ENCODE results near the gene ULK4. TPM values are rescaled to one million over a fixed set of nuclear protein-coding genes. Genes with fewer than 3 reads are reported as not detected.
A peak's percentile ranks its signal among the peaks of the same experiment; 100 is the strongest.
"Not testable (repeated sequence)": the region's sequence is repeated elsewhere in the genome, so short reads cannot be mapped to it uniquely, and the experiment has no call there.

ULK4 gene
- total and polyA plus RNA-seq, 9 of the 15 experiments (the other 6 are each of a cell fraction or from before 2014, with no cell fraction given): 3.0 to 5.9 (median 3.5) TPM

DNA sequence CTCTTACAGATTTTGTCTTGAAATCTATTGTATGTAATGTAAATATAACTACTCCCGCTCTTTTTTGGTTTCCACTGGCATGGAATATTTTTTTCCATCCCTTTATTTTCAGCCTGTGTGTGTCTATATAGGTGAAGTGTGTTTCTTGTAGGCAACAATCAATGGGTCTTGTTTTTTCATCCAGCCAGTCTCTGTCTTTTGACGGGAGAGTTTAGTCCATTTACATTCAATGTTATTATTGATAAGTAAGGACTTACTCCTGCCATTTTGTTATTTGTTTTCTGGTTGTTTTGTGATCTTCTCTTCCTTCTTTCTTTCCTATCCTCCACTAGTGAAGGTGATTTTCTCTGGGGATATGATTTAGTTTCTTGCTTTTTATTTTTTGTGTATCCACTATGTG is 101.4 kb downstream of the ULK4 start:
- H4K20me1 ChIP-seq (replicated peaks; ENCODE audit: control insufficient read depth, insufficient read depth, low read length); ATAC-seq; H3K4me2 ChIP-seq (ENCODE audit: insufficient read depth, low read length); H2AFZ ChIP-seq (ENCODE audit: low read depth, low read length); BruUV-seq (replicated peaks); H3K4me1 ChIP-seq (replicated peaks in 1 of 2; ENCODE audit: control insufficient read depth in 2 of 2, insufficient read depth in 2 of 2, low read length in 2 of 2); H3K9ac ChIP-seq (ENCODE audit: insufficient read depth in 1 of 2, low read depth in 2 of 2, low read length in 2 of 2); H3K27me3 ChIP-seq (ENCODE audit: control insufficient read depth in 2 of 2, insufficient read depth in 2 of 2, low read length in 2 of 2); intact Hi-C loops (cut with micrococcal nuclease); H3K27ac ChIP-seq (ENCODE audit: extremely low read depth, low read depth, low read length); H3K9me3 ChIP-seq (replicated peaks; ENCODE audit: control insufficient read depth, insufficient read depth, low read depth, low read length); FAIRE-seq; DNase-seq (ENCODE audit: extremely low read depth in 1 of 4, low spot score in 3 of 4); CTCF ChIA-PET (ENCODE audit: low intra/inter-chr PET ratio); POLR2A ChIA-PET; H3K9me1 ChIP-seq (ENCODE audit: control insufficient read depth, insufficient read depth, low read length); H3K36me3 ChIP-seq (ENCODE audit: control insufficient read depth, insufficient read depth, low read length); H3K4me3 ChIP-seq; H3K79me2 ChIP-seq (ENCODE audit: control insufficient read depth, insufficient read depth, low read length): not testable (repeated sequence)
- 0% methylated on average over 2 of the region's 2 CpGs for WGBS (ENCODE audit: insufficient coverage, low coverage, missing lambda C conversion rate)
- TF ChIP-seq ZNF354B (CRISPR knock-in tag; IDR thresholded peaks at IDR 0.05): peak; percentile 66; the same call in 1 of the 2 replicates
- TF ChIP-seq ZNF507 (tag; conservative IDR thresholded peaks at IDR 0.05): peak; percentile 93
- in situ Hi-C loops (cut with MboI): loop anchor here (10.0 kb wide), 1 partner anchor 156 kb away; no protein-coding TSS in a partner anchor

DNA sequence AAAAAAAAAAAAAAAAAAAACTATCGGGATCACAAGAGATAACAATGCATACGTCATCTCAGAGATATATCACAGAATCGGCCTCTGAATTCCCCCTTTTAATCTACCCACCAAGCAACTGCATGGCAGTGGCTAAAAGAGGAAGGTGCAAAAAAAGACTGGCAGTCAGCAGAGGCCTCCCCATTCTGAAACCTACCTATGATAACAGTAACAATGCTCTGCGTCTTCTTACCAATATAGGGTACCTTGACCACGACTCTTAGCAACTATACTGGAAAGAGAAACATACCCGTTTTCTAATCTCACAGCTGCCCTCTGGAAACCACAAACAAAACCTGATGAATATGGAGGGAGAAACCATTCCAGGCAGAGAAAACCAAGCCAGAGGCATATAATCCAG is 106.9 kb downstream of the ULK4 start:
- H3K36me3 ChIP-seq (ENCODE audit: control insufficient read depth, insufficient read depth, low read length): no peaks in the 10 kb centered on the region
- no peak overlapping the region for H3K4me3 ChIP-seq
- 1% methylated on average over 5 of the region's 6 CpGs for WGBS (ENCODE audit: insufficient coverage, low coverage, missing lambda C conversion rate)
- no peak overlapping the region for H3K4me2 ChIP-seq (ENCODE audit: insufficient read depth, low read length)
- DNase-seq (ENCODE audit: extremely low read depth in 1 of 4, low spot score in 3 of 4): no peak
- no peaks in the 10 kb centered on the region for H3K9me3 ChIP-seq (replicated peaks; ENCODE audit: control insufficient read depth, insufficient read depth, low read depth, low read length)
- BruUV-seq (replicated peaks): no TSS peak
- no peaks in the 10 kb centered on the region for H3K9me1 ChIP-seq (ENCODE audit: control insufficient read depth, insufficient read depth, low read length)
- H3K27me3 ChIP-seq (ENCODE audit: control insufficient read depth in 2 of 2, insufficient read depth in 2 of 2, low read length in 2 of 2): no peaks in the 10 kb centered on the region
- intact Hi-C loops (cut with micrococcal nuclease): no loop called here
- in situ Hi-C loops (cut with MboI): no loop called here
- no peak overlapping the region for H3K9ac ChIP-seq (ENCODE audit: insufficient read depth in 1 of 2, low read depth in 2 of 2, low read length in 2 of 2)
- H4K20me1 ChIP-seq (replicated peaks; ENCODE audit: control insufficient read depth, insufficient read depth, low read length): no peaks in the 10 kb centered on the region
- CTCF ChIA-PET (ENCODE audit: low intra/inter-chr PET ratio): no interaction called here
- POLR2A ChIA-PET: no interaction called here
- no peak for FAIRE-seq
- no peak overlapping the region for H3K27ac ChIP-seq (ENCODE audit: extremely low read depth, low read depth, low read length)
- H2AFZ ChIP-seq (ENCODE audit: low read depth, low read length): no peak overlapping the region
- no peaks in the 10 kb centered on the region for H3K4me1 ChIP-seq (replicated peaks in 1 of 2; ENCODE audit: control insufficient read depth in 2 of 2, insufficient read depth in 2 of 2, low read length in 2 of 2)
- no peak for ATAC-seq
- no peaks in the 10 kb centered on the region for H3K79me2 ChIP-seq (ENCODE audit: control insufficient read depth, insufficient read depth, low read length)
- TF ChIP-seq PHB2 (IDR thresholded peaks at IDR 0.05; ENCODE audit: low read depth) (no peak), ZNF77 (CRISPR knock-in tag; IDR thresholded peaks at IDR 0.05) (no peak), CHCHD3 (CRISPR knock-in tag; IDR thresholded peaks at IDR 0.05) (no peak), RB1 (IDR thresholded peaks at IDR 0.05; ENCODE audit: low read depth) (no peak), ZBED1 (IDR thresholded peaks at IDR 0.05) (no peak), CTBP1 (IDR thresholded peaks at IDR 0.05; ENCODE audit: borderline replicate concordance) (no peak), ARID2 (IDR thresholded peaks at IDR 0.05) (no peak), NFRKB (IDR thresholded peaks at IDR 0.05; ENCODE audit: low read depth) (no peak)
- TF ChIP-seq, protein P1, sequence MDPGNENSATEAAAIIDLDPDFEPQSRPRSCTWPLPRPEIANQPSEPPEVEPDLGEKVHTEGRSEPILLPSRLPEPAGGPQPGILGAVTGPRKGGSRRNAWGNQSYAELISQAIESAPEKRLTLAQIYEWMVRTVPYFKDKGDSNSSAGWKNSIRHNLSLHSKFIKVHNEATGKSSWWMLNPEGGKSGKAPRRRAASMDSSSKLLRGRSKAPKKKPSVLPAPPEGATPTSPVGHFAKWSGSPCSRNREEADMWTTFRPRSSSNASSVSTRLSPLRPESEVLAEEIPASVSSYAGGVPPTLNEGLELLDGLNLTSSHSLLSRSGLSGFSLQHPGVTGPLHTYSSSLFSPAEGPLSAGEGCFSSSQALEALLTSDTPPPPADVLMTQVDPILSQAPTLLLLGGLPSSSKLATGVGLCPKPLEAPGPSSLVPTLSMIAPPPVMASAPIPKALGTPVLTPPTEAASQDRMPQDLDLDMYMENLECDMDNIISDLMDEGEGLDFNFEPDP (CRISPR knock-in tag; IDR thresholded peaks at IDR 0.05): no peak
- TF ChIP-seq, protein P2, sequence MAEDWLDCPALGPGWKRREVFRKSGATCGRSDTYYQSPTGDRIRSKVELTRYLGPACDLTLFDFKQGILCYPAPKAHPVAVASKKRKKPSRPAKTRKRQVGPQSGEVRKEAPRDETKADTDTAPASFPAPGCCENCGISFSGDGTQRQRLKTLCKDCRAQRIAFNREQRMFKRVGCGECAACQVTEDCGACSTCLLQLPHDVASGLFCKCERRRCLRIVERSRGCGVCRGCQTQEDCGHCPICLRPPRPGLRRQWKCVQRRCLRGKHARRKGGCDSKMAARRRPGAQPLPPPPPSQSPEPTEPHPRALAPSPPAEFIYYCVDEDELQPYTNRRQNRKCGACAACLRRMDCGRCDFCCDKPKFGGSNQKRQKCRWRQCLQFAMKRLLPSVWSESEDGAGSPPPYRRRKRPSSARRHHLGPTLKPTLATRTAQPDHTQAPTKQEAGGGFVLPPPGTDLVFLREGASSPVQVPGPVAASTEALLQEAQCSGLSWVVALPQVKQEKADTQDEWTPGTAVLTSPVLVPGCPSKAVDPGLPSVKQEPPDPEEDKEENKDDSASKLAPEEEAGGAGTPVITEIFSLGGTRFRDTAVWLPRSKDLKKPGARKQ (CRISPR knock-in tag; IDR thresholded peaks at IDR 0.05): no peak

Data from K562 (cell line).